ENCODE measurements around the gene LAMA4. TPM values are rescaled to one million over a fixed set of nuclear protein-coding genes. Genes with fewer than 3 reads are reported as not detected.
"Not testable (repeated sequence)": the region's sequence is repeated elsewhere in the genome, so short reads cannot be mapped to it uniquely, and the experiment has no call there.

The LAMA4 gene
- total RNA-seq, 1 donor from 2014 or later = 456 TPM

GRCh38 chr6:112153926-112154607 is 100.3 kb downstream of the LAMA4 start:
- DNase-seq (ENCODE audit: low read depth in 2 of 2) = peak; percentile 29 to 46

DNA sequence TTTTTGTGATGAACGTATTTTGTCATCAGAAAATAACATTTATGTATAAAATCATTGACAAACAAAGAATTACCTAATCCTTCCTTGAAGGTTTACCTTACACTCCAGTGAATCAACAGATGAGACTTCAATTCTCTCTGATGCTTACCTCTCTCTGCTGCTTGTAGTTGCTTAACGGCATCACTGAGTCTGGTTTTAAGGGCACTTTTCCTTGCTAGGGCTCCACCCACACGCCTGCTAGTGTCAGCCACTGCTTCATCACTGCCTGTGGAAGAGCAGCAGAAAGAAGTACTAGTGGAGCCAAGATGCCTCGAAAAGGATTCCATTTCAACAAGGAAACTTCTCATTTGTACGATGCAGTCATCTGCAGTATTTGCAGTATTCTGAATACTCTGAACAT is 104.0 kb downstream of the LAMA4 start:
- DNase-seq (ENCODE audit: low read depth in 2 of 2) = no peak

GRCh38 chr6:112149719-112150263 is 104.6 kb downstream of the LAMA4 start:
- peak in 1 of 2 donors; percentile 33 for DNase-seq (ENCODE audit: low read depth in 2 of 2)

- DNase-seq (ENCODE audit: low read depth in 2 of 2) = peak in 1 of 2 donors; percentile 23
Measured at GRCh38 chr6:112149236-112149635, 105.1 kb downstream of the LAMA4 start.

DNA sequence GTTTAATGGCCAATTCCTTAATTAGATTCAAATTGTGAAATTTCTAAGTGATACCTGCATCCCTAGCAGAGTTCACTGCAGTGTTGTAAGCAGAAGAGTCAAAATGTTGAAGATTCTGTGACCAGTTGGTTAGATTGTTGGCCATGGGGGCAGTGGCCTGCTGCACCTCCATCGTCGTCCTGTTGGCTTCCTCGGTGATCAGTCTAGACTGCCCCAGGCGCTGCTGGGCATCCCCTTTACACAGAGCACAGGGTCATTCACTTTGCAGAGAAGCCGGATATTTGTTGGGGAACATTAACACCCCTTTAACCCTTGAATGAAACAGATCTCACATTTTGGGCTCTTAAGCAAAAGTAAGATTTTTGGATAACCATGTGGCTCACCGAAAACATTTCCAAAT is 106.3 kb downstream of the LAMA4 start:
- no peak for DNase-seq (ENCODE audit: low read depth in 2 of 2)

DNA sequence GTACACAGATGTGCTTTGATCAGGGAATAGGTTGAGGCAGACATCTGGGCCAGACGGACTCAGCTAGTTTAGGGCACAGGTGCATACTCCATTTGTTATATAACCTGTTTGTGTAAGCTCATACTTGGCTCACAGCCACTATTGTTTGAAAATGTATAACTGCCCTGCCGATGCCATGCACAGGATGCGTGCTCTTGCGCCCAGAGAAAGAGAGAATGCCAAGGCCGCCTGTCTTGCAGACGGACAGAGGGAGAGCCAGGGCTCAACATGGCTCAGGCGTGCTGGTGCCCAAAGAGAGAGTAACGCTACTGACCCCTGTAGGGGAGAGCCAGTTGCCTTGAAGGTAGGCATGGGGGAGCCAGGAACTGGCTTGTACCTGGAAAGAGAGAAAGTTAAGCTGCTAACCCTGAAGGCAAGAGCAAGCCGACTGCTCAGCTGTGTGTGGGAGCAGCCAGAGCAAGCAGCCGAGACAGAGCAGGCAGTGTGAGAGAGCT is 109.2 kb downstream of the LAMA4 start:
- DNase-seq (ENCODE audit: low read depth in 2 of 2) = peak; percentile 55 to 73

DNA sequence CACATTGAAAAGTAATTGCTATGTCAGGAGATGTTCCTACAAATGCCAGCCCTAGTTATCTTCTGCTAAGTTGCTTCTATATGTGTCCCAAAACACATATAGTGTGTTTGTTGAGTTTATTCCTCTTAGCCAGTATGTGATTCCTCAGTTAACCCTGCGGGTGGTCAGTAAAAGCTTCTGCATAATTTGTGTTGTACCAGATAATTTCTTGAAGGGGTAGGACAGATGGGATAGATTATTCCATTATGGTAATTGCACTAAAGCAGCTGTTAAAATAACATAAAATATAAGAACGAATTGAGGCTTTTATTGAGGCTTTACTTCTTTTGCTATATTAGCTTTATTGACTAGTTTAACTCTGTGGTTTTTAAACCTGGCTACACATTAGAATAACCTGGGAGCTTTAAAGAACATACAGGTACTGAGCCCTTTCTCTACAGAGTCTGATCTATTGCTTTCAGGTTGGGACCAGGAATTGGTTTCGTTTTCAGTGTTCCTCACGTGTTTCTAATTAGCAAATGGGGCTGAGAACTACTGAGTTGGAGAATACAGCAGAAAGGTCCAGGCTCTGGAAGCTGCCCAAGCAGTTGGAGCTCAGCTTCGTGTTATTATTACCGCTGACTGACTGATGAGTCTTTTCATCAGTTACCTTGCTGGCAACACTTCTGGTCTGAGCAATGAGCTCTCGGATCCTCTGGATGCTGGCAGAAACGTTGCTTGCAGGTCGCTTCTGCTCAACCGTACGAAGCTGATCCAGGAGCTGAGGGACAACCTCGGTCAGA is 110.0 kb downstream of the LAMA4 start:
- DNase-seq (ENCODE audit: low read depth in 2 of 2) = no peak

- no peak for DNase-seq (ENCODE audit: low read depth in 2 of 2)
Measured at GRCh38 chr6:112141707-112142106, 112.7 kb downstream of the LAMA4 start.

GRCh38 chr6:112139052-112139451 is 115.3 kb downstream of the LAMA4 start:
- no peak for DNase-seq (ENCODE audit: low read depth in 2 of 2)

GRCh38 chr6:112130878-112131277 is 123.5 kb downstream of the LAMA4 start:
- no peak for DNase-seq (ENCODE audit: low read depth in 2 of 2)

DNA sequence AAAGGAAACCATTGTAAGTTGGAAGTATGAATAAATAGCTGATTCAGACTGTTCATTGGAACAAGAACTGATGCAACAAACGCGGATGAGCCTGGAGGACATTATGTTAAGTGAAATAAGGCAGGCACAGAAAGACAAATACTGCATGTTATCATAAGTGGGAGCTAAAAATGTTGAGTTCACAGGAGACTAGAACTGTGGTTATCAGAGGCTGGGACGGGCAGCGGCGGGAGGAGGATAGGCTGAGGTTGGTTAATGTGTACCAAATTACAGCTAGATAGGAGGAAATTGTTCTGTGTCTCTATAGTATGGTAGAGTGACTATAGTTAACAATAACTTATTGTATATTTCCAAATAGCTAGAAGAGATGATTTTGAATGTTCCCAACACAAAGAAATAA is 126.2 kb downstream of the LAMA4 start:
- DNase-seq (ENCODE audit: low read depth in 2 of 2) = no peak

- DNase-seq (ENCODE audit: low read depth in 2 of 2) = no peak
Measured at GRCh38 chr6:112123982-112124381, 130.4 kb downstream of the LAMA4 start.

DNA sequence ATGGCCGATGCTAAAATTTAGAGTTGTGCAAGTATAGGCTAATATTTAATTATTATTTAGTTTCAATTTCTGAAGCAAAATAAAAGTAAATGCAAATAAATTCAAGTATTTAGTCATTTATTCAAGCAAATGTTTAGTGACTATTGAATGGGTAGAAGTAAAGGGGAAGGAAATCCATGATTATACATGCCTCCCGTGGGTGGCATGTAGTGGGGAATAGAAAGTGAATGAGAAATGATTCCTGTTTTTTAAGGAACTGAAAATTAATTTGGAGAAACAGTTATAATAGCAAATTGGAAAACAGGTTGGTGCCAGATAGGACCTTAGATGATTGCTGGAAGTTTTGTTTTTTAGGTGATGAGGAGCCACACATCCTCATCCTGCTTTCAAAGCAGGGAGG is 131.6 kb downstream of the LAMA4 start:
- DNase-seq (ENCODE audit: low read depth in 2 of 2) = no peak

- no peak for DNase-seq (ENCODE audit: low read depth in 2 of 2)
Measured at GRCh38 chr6:112118034-112118433, 136.3 kb downstream of the LAMA4 start.

DNA sequence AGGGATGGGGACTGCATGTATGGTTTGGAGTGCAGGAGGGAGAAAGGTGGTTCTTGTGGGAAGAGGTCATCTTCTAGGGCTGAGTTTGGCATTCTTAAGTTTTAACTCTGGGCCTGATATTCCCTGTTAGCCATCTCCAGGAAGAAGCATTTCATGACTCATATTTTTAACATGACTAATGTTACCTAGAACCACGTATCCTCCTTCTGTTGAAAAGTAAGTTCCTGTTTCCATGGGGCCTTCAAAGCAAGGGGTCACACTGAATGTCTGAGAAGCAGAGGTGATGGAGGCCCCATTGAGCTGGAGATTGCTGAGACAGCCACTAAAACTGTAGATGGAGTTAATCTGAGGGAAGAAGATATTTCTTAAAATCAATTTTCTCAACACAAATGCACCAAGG is 136.8 kb downstream of the LAMA4 start:
- peak; percentile 20 to 84 for DNase-seq (ENCODE audit: low read depth in 2 of 2)

- no peak for DNase-seq (ENCODE audit: low read depth in 2 of 2)
Measured at GRCh38 chr6:112116221-112116620, 138.1 kb downstream of the LAMA4 start.

- DNase-seq (ENCODE audit: low read depth in 2 of 2) = no peak
Measured at GRCh38 chr6:112114577-112115223, 139.7 kb downstream of the LAMA4 start.

DNA sequence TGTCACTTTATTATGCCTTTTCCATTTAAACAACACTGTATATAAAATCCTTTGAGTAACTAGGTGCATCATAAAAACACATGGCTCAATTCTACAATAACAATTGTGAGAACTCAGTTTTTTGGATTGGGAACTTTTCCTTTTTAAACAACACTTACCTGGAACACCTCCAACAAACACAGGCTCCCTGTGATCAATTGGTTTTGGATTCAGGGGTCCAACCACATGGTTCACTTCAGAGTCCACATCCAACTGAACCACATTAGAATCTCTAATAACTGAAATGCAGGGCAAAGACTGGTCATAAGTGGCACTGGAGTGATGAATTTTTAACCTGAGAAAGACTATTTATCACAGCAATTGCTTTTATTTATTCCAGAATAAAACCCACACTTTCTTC is 140.4 kb downstream of the LAMA4 start:
- peak in 1 of 2 donors; percentile 52 for DNase-seq (ENCODE audit: low read depth in 2 of 2)

DNA sequence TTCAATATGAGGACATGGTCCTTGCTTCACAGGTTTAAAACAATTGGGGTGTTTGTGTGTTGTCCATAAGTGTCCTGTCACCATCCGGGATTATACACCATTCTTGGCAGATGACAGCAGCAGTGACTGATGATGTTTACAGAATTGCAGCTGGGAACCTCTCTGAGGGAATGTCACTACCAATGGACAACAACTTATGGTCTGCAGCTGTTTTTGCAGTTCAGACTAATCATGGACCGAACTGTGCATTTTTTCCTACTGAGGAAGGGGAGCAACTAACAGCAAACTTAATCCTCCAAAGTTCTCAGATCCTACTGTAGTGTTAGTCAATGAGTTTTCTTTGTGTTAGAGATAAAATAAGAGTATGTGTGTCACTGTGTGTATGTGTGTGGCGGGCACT is 140.9 kb downstream of the LAMA4 start:
- DNase-seq (ENCODE audit: low read depth in 2 of 2) = peak in 1 of 2 donors; percentile 21

DNA sequence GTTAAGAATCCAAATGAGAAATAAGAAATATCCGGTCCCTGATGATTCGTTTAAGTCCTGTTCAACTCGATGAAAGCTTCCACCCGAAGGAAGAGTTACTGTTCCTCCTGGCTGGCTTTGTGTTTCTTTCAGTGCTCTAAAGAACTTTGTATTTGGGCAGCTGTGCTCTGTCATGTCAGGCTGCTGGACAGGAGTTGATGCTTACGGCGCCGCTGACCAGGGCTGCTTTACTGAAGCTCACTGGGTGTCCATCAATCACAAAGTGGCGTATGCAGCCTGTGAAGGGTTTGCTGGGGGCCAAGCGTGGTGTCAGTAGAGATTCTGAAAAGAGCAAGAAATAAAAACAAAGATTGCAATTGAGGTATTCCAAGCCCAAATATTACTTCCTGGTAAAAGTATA is 145.1 kb downstream of the LAMA4 start:
- DNase-seq (ENCODE audit: low read depth in 2 of 2) = no peak

DNA sequence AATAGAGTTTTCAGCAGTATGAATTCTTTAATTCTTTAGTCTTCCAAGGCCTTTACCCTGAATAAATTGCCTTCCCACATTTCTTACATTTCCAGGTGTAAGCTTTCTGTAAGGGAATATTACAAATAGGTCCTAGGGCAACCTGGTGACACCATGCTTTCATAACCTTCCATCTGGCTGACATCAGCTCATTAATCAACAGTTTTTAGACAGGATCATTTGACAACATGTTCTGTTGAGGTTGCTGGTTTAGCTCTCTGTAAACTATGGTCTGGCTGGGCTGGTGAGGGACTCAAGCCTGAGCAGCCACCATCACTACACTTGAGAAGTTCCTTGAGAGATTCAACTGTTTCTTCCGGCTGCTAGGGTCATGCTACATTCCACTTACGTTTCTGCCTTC is 147.8 kb downstream of the LAMA4 start:
- no peak for DNase-seq (ENCODE audit: low read depth in 2 of 2)

- DNase-seq (ENCODE audit: low read depth in 2 of 2) = not testable (repeated sequence)
Measured at GRCh38 chr6:112106026-112106425, 148.3 kb downstream of the LAMA4 start.
